Testis (tissue), 2 donors: ENCODE measurements around the gene BCL11A.

Source experiments
- POLR2A ChIP-seq: fragments of 450-650 bp; IDR thresholded peaks from one replicate; pipeline ENCODE4 v1.6.1; 2017; ENCODE audit warnings: antibody characterized with exemption, mild to moderate bottlenecking, moderate library complexity
- TF ChIP-seq, protein P1 (sequence below), 3 experiments: fragments of 450-650 bp in 2 of 3; fragments of 200-600 bp in 1 of 3; sonication (generic) in 1 of 3; IDR thresholded peaks; one replicate each; pipeline ENCODE4 v1.5.1; 2016 to 2019; ENCODE audit warnings: antibody characterized with exemption in 3 of 3, mild to moderate bottlenecking in 2 of 3, moderate library complexity in 1 of 3

- TF ChIP-seq, protein P1, sequence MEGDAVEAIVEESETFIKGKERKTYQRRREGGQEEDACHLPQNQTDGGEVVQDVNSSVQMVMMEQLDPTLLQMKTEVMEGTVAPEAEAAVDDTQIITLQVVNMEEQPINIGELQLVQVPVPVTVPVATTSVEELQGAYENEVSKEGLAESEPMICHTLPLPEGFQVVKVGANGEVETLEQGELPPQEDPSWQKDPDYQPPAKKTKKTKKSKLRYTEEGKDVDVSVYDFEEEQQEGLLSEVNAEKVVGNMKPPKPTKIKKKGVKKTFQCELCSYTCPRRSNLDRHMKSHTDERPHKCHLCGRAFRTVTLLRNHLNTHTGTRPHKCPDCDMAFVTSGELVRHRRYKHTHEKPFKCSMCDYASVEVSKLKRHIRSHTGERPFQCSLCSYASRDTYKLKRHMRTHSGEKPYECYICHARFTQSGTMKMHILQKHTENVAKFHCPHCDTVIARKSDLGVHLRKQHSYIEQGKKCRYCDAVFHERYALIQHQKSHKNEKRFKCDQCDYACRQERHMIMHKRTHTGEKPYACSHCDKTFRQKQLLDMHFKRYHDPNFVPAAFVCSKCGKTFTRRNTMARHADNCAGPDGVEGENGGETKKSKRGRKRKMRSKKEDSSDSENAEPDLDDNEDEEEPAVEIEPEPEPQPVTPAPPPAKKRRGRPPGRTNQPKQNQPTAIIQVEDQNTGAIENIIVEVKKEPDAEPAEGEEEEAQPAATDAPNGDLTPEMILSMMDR (IDR thresholded peaks at IDR 0.05): no peak
- no peak for TF ChIP-seq POLR2A
Measured at GRCh38 chr2:60534052-60534685, 19.3 kb downstream of the BCL11A start.
